Measurements from ENCODE around the gene GLIS1.

- TF ChIP-seq EZH2phosphoT487 (IDR thresholded peaks at IDR 0.05; ENCODE audit: insufficient read depth, low read depth) (no peak), EZH2 (IDR thresholded peaks at IDR 0.05; ENCODE audit: insufficient read depth, poor library complexity, severe bottlenecking) (no peak)
Measured at GRCh38 chr1:53517109-53517508, 221.9 kb downstream of the GLIS1 start.

All from GM23248 (cell line).